Measurements from ENCODE around the gene EPHA10. TPM values are rescaled to one million over a fixed set of nuclear protein-coding genes. Genes with fewer than 3 reads are reported as not detected.
A peak's percentile ranks its signal among the peaks of the same experiment; 100 is the strongest.

The EPHA10 gene
- total RNA-seq: under 1 TPM in 1 of 2 donors, not detected in 1; 0.22 TPM

GRCh38 chr1:37764888-37765441, at the start of gene EPHA10:
Gene EPHA10 (minus strand): TSS chr1:37765120. CDS start chr1:37765066, 54 bp downstream.
- Histone ChIP-seq H3K27ac (no peak within 1 kb of the TSS), H3K4me3 (no peak within 1 kb of the TSS)
- TF ChIP-seq CTCF (IDR thresholded peaks at IDR 0.05): no peak

GRCh38 chr1:37814252-37814651, 49.3 kb upstream of the EPHA10 start:
- Histone ChIP-seq H3K4me1 (peaks cover 0 to 5% of the 10 kb centered on the region in 2 donors), H3K27ac (no peak overlapping the region), H3K9me3 (no peaks in the 10 kb centered on the region), H3K4me3 (no peak overlapping the region), H3K27me3 (no peaks in the 10 kb centered on the region), H3K36me3 (peaks cover 32% of the 10 kb centered on the region)
- no peak for DNase-seq (ENCODE audit: low spot score)
- TF ChIP-seq CTCF (IDR thresholded peaks at IDR 0.05): no peak

More at GRCh38 chr1:37764888-37765441, at the start of gene EPHA10:
- peaks cover 0 to 4% of the 10 kb centered on the region in 2 donors for H3K4me1 ChIP-seq
- no peaks in the 10 kb centered on the region for H3K36me3 ChIP-seq
- H3K27me3 ChIP-seq: peaks cover 3 to 27% of the 10 kb centered on the region in 2 donors
- no peaks in the 10 kb centered on the region for H3K9me3 ChIP-seq
- DNase-seq (ENCODE audit: low spot score): no peak

GRCh38 chr1:37813529-37814145, 48.7 kb upstream of the EPHA10 start:
- no peak for DNase-seq (ENCODE audit: low spot score)
- peaks cover 0 to 11% of the 10 kb centered on the region in 2 donors for H3K4me1 ChIP-seq
- no peak overlapping the region for H3K4me3 ChIP-seq
- H3K9me3 ChIP-seq: no peaks in the 10 kb centered on the region
- H3K27me3 ChIP-seq: no peaks in the 10 kb centered on the region
- TF ChIP-seq CTCF (IDR thresholded peaks at IDR 0.05): no peak
- H3K27ac ChIP-seq: no peak overlapping the region
- H3K36me3 ChIP-seq: peaks cover 26% of the 10 kb centered on the region

GRCh38 chr1:37811027-37811655, 46.2 kb upstream of the EPHA10 start:
- no peaks in the 10 kb centered on the region for H3K9me3 ChIP-seq
- H3K4me3 ChIP-seq: no peak overlapping the region
- DNase-seq (ENCODE audit: low spot score): peak; percentile 69
- H3K27me3 ChIP-seq: no peaks in the 10 kb centered on the region
- peak; percentile 58 to 75 for TF ChIP-seq CTCF (IDR thresholded peaks at IDR 0.05)
- peaks cover 0 to 23% of the 10 kb centered on the region in 2 donors for H3K4me1 ChIP-seq
- peaks cover 18% of the 10 kb centered on the region for H3K36me3 ChIP-seq
- H3K27ac ChIP-seq: no peak overlapping the region

GRCh38 chr1:37809942-37810341, 45.0 kb upstream of the EPHA10 start:
- Histone ChIP-seq H3K27ac (no peak overlapping the region), H3K27me3 (no peaks in the 10 kb centered on the region), H3K9me3 (no peaks in the 10 kb centered on the region), H3K4me3 (no peak overlapping the region), H3K36me3 (peaks cover 20% of the 10 kb centered on the region), H3K4me1 (peaks cover 0 to 23% of the 10 kb centered on the region in 2 donors)
- DNase-seq (ENCODE audit: low spot score): no peak
- no peak for TF ChIP-seq CTCF (IDR thresholded peaks at IDR 0.05)
